ENCODE data around the gene GUCA2B.

- TF ChIP-seq POLR2AphosphoS5 (IDR thresholded peaks at IDR 0.05) = no peak
- TF ChIP-seq EP300 (IDR thresholded peaks at IDR 0.05) = no peak
- no peak for TF ChIP-seq CTCF (IDR thresholded peaks at IDR 0.05)
- no peak for TF ChIP-seq POLR2A (IDR thresholded peaks at IDR 0.05)
Measured at GRCh38 chr1:42144711-42145388, 8.4 kb upstream of the GUCA2B start.

Measured in suprapubic skin (tissue), 4 donors.